GM06990 (cell line): ENCODE measurements around the gene SPATA2L.

Experiments used
- DNase-seq: peaks from one replicate; pipeline ENCODE4 v3.0.0-alpha.2; 2011; ENCODE audit not compliant: insufficient read length; ENCODE audit errors: extremely low read depth
- H3K27me3 ChIP-seq: replicated peaks from 2 replicates; pipeline ENCODE4 v1.6.0; 2011; ENCODE audit warnings: low read length; ENCODE audit not compliant: control insufficient read depth, insufficient read depth
- H3K36me3 ChIP-seq: 2 replicates; pipeline ENCODE4 v1.5.1; 2011; ENCODE audit warnings: low read length; ENCODE audit not compliant: control insufficient read depth, insufficient read depth
- H3K4me3 ChIP-seq: replicated peaks from 2 replicates; pipeline ENCODE4 v1.5.1; 2011; ENCODE audit warnings: low read depth, mild to moderate bottlenecking, control low read depth, low read length
- CTCF ChIP-seq: IDR thresholded peaks from 2 replicates; pipeline ENCODE4 v1.5.1; 2011; ENCODE audit warnings: low read length, control low read depth, mild to moderate bottlenecking, inconsistent platforms; ENCODE audit not compliant: insufficient read depth, poor library complexity, severe bottlenecking

Gene SPATA2L

GRCh38 chr16:89717688-89718505 lies 16.4 kb upstream of the SPATA2L start:
- Histone ChIP-seq H3K36me3 (peaks cover 4% of the 10 kb centered on the region), H3K27me3 (no peaks in the 10 kb centered on the region), H3K4me3 (no peak overlapping the region)
- no peak for TF ChIP-seq CTCF
- no peak for DNase-seq

GRCh38 chr16:89716916-89717687 lies 15.6 kb upstream of the SPATA2L start:
- Histone ChIP-seq H3K36me3 (peaks cover 4% of the 10 kb centered on the region), H3K27me3 (no peaks in the 10 kb centered on the region), H3K4me3 (no peak overlapping the region)
- no peak for DNase-seq
- no peak for TF ChIP-seq CTCF

GRCh38 chr16:89716493-89716892 lies 15.0 kb upstream of the SPATA2L start:
- H3K36me3 ChIP-seq: peaks cover 4% of the 10 kb centered on the region

GRCh38 chr16:89712274-89712781 lies 10.8 kb upstream of the SPATA2L start:
- H3K27me3 ChIP-seq: no peaks in the 10 kb centered on the region
- H3K36me3 ChIP-seq: peaks cover 3% of the 10 kb centered on the region
- TF ChIP-seq CTCF: no peak
- H3K4me3 ChIP-seq: peak overlapping the region; percentile 81
- DNase-seq: no peak

More at GRCh38 chr16:89716493-89716892, 15.0 kb upstream of the SPATA2L start:
- Histone ChIP-seq H3K4me3 (no peak overlapping the region), H3K27me3 (no peaks in the 10 kb centered on the region)
- no peak for DNase-seq
- TF ChIP-seq CTCF: no peak

- DNase-seq: peak; percentile 81
- Histone ChIP-seq H3K36me3 (peaks cover 2% of the 10 kb centered on the region), H3K4me3 (peak overlapping the region; percentile 81), H3K27me3 (no peaks in the 10 kb centered on the region)
- peak; percentile 6 for TF ChIP-seq CTCF
Measured at GRCh38 chr16:89711601-89712273, 10.2 kb upstream of the SPATA2L start.
